Measurements from ENCODE around the gene MYDGF.

MYDGF gene

DNA sequence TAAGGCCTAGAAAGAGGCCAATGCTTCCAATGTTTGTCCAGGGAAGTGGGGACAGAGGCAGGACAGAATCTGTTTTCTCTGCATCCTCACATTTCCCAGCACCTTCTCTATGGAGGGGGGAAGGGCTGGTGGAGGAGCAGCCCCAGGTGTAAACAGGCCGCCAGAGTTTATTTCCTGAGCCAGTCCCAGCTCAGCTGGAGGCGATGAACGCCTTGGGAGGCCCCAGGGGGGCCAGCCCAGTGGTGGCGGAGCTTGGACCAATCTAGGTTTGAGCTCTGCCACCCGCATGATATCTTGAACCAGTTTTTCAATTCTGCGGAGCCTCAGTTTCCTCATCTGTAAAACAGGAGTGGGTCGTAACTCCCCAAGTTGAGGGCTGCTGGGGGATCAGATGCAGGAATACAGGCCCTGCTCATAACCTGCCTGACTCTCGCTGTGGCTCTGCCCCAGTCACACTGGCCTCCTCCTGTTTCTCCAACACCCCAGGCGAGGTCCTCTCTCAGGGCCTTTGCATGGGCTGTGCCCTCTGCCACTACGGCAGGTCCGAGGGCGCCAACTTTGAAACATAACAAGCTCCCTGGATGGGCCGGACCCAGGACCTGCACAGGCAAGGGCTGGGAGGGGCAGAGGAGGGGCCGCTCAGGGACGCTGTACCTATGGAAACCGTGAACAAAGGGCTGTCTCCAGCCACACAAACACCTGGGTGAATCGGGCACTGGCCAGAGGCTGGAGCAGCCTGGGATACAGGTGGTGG, 29.7 kb downstream of the MYDGF start:
- no peak for DNase-seq

GRCh38 chr19:4639531-4640246, 30.5 kb downstream of the MYDGF start:
- DNase-seq: no peak

DNA sequence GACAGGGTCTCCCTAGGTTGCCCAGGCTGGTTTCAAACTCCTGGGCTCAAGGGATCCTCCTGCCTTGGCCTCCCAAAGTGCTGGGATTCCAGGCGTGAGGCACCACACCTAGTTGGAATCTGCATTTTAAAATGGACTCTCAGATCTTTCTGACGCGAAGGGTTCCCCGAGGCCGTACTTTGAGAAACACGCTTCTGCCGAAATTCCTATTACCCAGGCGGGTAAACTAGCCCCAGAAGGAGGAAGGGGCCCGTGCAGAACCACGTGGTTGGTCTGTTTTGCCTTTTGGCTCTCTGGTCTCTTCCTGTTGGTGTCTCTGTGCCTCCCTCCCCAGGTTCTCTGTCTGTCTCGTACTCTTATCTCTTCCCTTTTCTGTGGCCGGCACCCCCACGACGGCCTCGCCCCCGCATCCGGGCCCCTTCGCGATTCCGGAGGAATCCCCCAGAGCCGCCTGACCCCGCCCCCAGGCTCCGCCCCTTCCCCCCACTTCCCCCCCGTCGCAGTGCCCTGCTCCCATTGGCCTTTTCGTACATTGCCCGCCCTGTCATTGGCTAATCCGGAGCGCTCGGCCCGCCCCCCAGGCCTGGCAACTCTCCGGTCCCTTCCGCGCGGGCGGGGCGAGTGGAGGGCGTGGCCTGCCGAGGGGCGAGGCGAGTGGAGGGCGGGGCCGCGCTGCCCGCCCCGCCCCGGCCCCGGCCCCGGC, 31.2 kb downstream of the MYDGF start, which contains the start of gene TNFAIP8L1:
Gene TNFAIP8L1 (plus strand): TSS at position 689 of the 703 bp plus-strand sequence. CDS start 12,354 bp downstream, outside the sequence.
- DNase-seq: peak; percentile 99

DNA sequence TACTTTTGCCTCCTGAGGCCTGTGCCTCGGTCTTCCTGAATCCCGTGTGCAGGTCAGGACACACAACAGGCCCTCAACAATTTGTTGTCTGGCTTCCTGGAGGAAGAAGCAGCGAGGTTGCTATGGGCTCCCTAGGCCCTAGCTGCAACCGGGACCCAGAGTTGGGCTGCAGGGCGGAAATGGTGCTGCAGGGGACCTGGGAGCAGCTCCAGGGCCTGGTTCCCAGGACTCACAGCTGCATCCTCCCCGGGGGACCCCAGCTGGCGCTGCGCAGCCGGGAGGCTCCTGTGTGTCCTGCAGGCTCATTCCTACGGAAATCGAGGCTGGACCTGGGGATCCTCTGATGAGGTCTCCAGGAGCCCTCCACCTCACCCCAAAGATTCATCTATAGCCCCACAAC, 31.8 kb downstream of the MYDGF start:
- no peak for DNase-seq

DNA sequence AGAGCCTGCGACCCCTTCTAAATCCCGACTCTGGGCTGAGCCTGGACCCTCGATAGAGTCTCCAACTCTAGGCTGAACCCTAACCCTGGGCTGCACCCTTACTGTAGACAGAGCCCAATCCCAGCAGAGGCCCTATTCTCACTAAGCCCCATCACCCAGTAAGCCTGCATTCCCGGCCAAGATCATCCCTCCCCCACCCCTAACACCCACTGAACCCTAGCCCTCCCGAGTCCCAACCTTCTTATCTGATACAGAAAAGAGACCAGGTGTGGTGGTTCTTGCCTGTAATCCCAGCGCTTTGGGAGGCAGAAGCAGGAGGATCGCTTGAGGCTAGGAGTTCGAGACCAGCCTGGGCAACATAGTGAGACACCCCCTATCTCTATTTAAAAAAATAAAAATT, 33.4 kb downstream of the MYDGF start:
- DNase-seq: no peak

DNA sequence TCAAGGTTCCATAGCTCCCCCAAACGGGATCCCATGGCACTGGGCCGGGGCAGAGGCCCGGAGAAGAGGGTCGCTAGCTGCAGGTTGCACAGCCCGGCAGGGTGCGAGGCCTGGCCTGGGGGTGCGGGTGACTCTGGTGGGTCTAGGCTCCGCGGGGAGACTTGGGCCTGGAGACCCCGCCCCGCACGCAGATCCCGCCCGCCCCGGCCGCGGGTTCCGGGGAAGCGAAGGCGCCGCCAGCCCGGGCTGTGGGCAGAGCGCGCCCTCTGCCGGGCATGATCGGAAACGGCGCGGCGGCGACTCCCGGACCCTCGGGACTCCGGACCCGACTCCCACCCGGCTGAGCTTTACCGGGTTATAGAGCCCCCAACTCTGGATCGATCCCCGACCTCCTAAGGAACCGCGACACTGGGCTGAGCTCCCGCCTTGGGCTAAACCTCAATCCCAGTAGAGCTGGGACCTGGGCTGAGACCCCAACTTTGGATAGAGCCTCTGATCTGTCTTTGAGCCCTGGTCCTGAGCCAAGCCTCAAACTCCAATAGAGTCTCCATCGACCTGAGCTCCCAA, 33.9 kb downstream of the MYDGF start:
- DNase-seq: peak; percentile 71

- DNase-seq: no peak
Observed at GRCh38 chr19:4635754-4636116, 34.4 kb downstream of the MYDGF start.

DNA sequence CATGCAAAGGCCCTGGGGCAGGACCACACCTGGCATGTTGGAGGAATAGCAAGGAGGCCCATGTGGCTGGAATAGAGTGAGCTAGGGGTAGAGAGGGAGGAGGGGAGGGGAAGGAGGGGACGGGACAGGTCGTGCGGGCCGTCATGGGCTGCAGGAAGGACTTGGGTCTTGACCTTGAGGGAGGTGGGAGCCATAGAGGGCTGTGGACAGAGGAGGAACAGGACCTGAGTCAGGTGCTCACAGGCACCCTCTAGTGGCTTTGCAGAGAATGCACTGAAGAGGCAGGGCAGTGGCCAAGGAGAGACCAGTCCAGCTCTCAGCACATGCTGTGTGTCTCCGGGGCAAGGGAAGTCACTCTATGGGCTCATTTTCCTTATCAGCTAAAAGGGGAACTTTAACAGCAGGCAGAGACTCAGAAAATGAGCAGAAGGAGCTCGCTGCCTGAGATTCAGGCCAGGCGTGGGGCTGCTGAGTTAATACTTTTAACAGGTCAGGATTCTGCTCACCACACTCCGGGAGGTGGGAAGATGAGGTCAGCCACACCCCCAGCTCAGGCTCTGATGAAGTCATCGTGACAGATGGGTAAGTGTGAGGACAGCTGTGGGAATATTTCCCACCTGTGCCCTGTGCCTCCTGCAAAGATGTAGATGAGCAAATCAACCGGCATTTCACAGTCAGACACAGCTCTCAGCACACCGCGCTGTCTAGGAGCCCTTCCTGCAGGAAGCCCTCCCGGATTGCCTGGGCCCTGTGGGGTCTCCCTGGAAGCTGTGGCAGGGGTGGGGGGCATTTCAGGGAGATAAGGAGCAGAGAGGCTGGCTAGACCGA, 36.8 kb downstream of the MYDGF start:
- peak; percentile 64 for DNase-seq

DNA sequence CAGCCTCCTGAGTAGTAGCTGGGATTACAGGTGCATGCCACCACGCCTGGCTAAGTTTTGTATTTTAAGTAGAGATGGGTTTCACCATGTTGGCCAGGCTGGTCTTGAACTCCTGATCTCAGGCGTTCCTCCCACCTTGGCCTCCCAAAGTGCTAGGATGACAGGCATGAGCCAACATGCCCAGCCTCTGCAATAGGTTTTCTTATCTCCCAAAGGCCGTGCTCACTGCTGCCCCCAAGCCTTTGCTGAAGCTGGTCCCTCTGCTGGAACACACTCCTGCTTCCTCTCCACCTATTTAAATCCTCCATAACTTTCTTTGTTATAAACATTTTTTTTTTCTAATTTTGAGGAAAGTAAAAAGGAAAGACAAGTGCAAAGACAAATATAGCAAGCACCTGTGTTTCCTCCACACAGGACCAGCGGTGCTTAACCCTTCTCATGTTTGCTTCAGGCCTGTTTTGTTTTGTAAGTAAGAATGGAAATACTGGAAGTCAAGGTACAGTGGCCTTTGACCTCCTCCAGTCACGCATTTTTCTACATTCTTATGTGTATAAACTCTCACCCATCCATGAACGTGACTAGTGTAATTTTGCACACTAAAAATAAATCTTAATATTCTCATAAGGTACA, 45.3 kb downstream of the MYDGF start:
- no peak for DNase-seq

DNA sequence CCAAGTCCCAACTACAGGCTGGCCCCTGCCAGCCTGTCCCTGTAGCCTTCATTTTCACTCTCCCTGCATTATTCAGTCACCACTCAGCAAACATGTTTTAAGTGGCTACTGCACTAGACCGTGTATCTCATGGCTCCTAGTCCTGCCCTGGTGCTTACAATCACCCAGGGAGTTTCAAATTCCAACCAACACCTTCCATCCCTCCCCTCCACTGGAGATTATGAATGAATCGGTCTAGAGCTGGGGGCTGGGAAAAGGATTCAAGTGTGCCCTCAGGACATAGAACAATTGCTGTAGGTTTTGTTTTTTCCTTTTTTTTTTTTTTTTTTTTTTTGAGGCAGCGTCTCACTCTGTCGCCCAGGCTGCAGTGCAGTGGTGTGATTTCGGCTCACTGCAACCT, 45.8 kb downstream of the MYDGF start:
- DNase-seq: no peak

- no peak for DNase-seq
Observed at GRCh38 chr19:4622695-4623421, 47.3 kb downstream of the MYDGF start.

DNA sequence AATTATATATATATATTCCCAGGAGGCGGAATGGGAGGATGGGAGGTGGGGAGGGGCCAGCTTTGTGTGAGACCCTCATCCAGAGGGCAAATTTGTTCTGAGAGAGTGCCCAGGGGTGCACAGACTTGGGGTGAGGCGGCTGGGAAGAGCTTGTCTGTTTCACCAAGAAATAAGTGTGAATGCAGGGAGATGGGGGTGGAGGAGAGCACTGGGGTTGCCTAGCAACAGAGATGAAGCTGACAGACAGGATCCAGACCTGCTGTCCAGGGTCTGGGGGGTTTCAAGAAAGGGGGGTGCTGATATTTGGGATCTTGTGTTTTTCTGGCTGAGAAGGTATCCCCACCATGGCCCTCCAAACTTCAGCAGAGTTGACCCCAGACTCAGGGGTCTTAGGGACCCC, 49.5 kb downstream of the MYDGF start:
- DNase-seq: no peak

- DNase-seq: no peak
Observed at GRCh38 chr19:4619668-4620294, 50.4 kb downstream of the MYDGF start.

DNA sequence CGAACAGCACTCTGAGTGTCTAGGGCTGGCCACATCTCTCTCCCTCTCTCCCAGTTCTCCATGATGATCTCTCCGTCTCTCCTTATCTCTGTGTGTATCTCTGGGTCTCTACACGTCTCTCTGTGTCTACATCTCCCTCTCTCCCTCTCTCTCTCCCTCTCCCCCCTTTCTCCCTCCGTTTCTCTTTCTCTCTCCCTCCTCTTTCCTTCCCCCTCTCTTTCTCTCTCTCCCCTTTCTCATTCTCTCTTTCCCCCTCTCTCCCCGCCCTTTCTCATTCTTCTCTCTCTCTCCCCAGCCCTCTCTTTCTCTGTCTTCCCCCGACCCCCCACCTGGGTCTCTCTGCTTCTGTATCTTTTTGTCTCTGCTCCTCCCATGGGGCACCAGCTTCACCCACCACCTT, 52.1 kb downstream of the MYDGF start:
- no peak for DNase-seq

- DNase-seq: no peak
Observed at GRCh38 chr19:4613254-4613751, 56.8 kb downstream of the MYDGF start.

- DNase-seq: no peak
Observed at GRCh38 chr19:4609878-4610511, 60.1 kb downstream of the MYDGF start.

Measured in CD4-positive, alpha-beta T cell treated with Interleukin-21 for 1 hour (primary cell).